Neural cell (in vitro differentiated cells): Measurements from ENCODE around the gene FKBP10.
"Not testable (repeated sequence)": the region's sequence is repeated elsewhere in the genome, so short reads cannot be mapped to it uniquely, and the experiment has no call there.

Source experiments
- CTCF ChIP-seq: fragments of 450-650 bp; IDR thresholded peaks from 2 replicates; pipeline ENCODE4 v1.5.1; 2014; ENCODE audit warnings: antibody characterized with exemption, mild to moderate bottlenecking, moderate library complexity; ENCODE audit not compliant: poor library complexity, severe bottlenecking
- MXI1 ChIP-seq: fragments of 450-650 bp; conservative IDR thresholded peaks from 2 replicates; pipeline ENCODE4 v1.6.1; 2014; ENCODE audit warnings: antibody characterized with exemption, mild to moderate bottlenecking; ENCODE audit not compliant: poor library complexity, severe bottlenecking

- not testable (repeated sequence) for TF ChIP-seq CTCF, MXI1
These were observed 38.6 kb downstream of the FKBP10 start for GRCh38 chr17:41851382-41851781.
